Immature natural killer cell (primary cell): ENCODE measurements around the gene MYOF. TPM values are rescaled to one million over a fixed set of nuclear protein-coding genes. Genes with fewer than 3 reads are reported as not detected.
"Not testable (repeated sequence)": the region's sequence is repeated elsewhere in the genome, so short reads cannot be mapped to it uniquely, and the experiment has no call there.

Experiments
- DNase-seq, 3 donors: peaks; one replicate each; pipeline ENCODE4 v3.0.0; 2022; ENCODE audit warnings: mixed read lengths in 1 of 3
- H3K27ac Mint-ChIP-seq, 6 donors: one replicate each; pipeline ENCODE4 v1.8.0; 2020; ENCODE audit warnings: mixed read lengths in 6 of 6, mild to moderate bottlenecking in 5 of 6, inconsistent platforms in 4 of 6, moderate library complexity in 3 of 6
- H3K27me3 Mint-ChIP-seq, 3 donors: one replicate each; pipeline ENCODE4 v1.8.0; 2020 to 2021; ENCODE audit warnings: low read depth in 3 of 3, mild to moderate bottlenecking in 3 of 3, mixed read lengths in 3 of 3, moderate library complexity in 3 of 3, inconsistent platforms in 1 of 3
- H3K36me3 Mint-ChIP-seq, 3 donors: one replicate each; pipeline ENCODE4 v1.8.0; 2020; ENCODE audit warnings: mixed read lengths in 3 of 3, inconsistent platforms in 2 of 3, mild to moderate bottlenecking in 2 of 3
- H3K4me1 Mint-ChIP-seq, 2 donors: one replicate each; pipeline ENCODE4 v1.8.0; 2020; ENCODE audit warnings: inconsistent platforms in 2 of 2, mild to moderate bottlenecking in 2 of 2, mixed read lengths in 2 of 2, moderate library complexity in 1 of 2
- H3K4me3 Mint-ChIP-seq, 5 donors: one replicate each; pipeline ENCODE4 v1.8.0; 2020; ENCODE audit warnings: mild to moderate bottlenecking in 5 of 5, mixed read lengths in 5 of 5, inconsistent platforms in 3 of 5, moderate library complexity in 3 of 5
- H3K9me3 Mint-ChIP-seq, 6 donors: one replicate each; pipeline ENCODE4 v1.8.0; 2020; ENCODE audit warnings: mild to moderate bottlenecking in 6 of 6, mixed read lengths in 6 of 6, inconsistent platforms in 4 of 6, moderate library complexity in 3 of 6
- polyA plus RNA-seq, 3 donors: library from polyadenylated mRNA; unstranded; fragments of 300-500 nt; fragmentation: Illumina TruSeq; gene quantifications; one replicate each; pipeline ENCODE4 v1.2.3, GENCODE V29; 2021

The MYOF gene
- polyA plus RNA-seq, 3 donors from 2014 or later = 0.21 to 0.33 TPM; not detected in 1

- DNase-seq = no peak
- Mint-ChIP-seq H3K27ac (no peak overlapping the region), H3K4me3 (no peak overlapping the region), H3K9me3 (no peaks in the 10 kb centered on the region), H3K4me1 (no peaks in the 10 kb centered on the region), H3K27me3 (peaks cover 0 to 2% (median 0%) of the 10 kb centered on the region in 3 donors), H3K36me3 (no peaks in the 10 kb centered on the region)
These were observed 43.4 kb downstream of the MYOF start for GRCh38 chr10:93438613-93439253.

DNA sequence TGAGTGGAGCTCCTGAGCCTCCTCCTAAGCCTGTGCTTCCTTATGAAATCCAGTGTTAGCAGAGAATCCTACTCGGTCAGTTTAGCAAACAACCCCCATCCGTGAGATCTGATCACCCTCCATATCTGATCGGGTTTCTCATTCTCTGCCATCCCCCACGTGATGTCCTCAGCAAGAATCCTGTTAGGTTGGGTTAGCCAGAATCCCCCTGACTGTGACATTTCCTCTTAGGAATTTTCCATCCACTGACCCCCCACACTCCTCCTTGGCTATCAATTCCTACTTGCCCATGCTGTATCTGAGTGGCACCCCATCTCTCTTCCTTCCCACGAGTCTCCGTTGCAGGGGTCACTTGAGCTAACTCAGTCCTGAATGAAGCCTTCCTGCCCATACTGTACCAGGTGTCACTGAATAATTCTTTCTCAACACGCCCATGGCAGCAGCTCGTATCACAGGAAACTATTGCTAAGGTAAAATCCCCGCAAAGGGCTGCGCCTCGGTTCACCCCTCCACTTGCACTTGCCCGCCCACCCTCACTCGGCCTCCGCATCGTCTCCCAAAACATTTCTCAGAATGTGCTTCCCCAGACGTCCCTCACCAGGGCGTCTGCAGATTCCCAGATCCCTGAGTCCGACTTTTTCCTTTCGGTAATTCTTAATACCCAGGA is 44.1 kb downstream of the MYOF start:
- Mint-ChIP-seq H3K4me3 (no peak overlapping the region), H3K27me3 (peaks cover 0 to 2% (median under 1%) of the 10 kb centered on the region in 3 donors), H3K36me3 (no peaks in the 10 kb centered on the region), H3K27ac (no peak overlapping the region), H3K4me1 (no peaks in the 10 kb centered on the region), H3K9me3 (no peaks in the 10 kb centered on the region)
- DNase-seq = no peak

- H3K36me3 Mint-ChIP-seq = no peaks in the 10 kb centered on the region
- no peak for DNase-seq
- H3K27ac Mint-ChIP-seq = no peak overlapping the region
- H3K9me3 Mint-ChIP-seq = no peaks in the 10 kb centered on the region
- H3K4me3 Mint-ChIP-seq = no peak overlapping the region
- H3K4me1 Mint-ChIP-seq = no peaks in the 10 kb centered on the region
- peaks cover 0 to 2% (median 1%) of the 10 kb centered on the region in 3 donors for H3K27me3 Mint-ChIP-seq
These were observed 44.8 kb downstream of the MYOF start for GRCh38 chr10:93437086-93437945.

GRCh38 chr10:93436591-93437085 is 45.5 kb downstream of the MYOF start:
- DNase-seq = no peak
- H3K27ac Mint-ChIP-seq = no peak overlapping the region
- no peak overlapping the region for H3K4me3 Mint-ChIP-seq
- H3K4me1 Mint-ChIP-seq = no peaks in the 10 kb centered on the region
- no peaks in the 10 kb centered on the region for H3K9me3 Mint-ChIP-seq
- H3K36me3 Mint-ChIP-seq = no peaks in the 10 kb centered on the region
- peaks cover 0 to 2% (median 1%) of the 10 kb centered on the region in 3 donors for H3K27me3 Mint-ChIP-seq

DNA sequence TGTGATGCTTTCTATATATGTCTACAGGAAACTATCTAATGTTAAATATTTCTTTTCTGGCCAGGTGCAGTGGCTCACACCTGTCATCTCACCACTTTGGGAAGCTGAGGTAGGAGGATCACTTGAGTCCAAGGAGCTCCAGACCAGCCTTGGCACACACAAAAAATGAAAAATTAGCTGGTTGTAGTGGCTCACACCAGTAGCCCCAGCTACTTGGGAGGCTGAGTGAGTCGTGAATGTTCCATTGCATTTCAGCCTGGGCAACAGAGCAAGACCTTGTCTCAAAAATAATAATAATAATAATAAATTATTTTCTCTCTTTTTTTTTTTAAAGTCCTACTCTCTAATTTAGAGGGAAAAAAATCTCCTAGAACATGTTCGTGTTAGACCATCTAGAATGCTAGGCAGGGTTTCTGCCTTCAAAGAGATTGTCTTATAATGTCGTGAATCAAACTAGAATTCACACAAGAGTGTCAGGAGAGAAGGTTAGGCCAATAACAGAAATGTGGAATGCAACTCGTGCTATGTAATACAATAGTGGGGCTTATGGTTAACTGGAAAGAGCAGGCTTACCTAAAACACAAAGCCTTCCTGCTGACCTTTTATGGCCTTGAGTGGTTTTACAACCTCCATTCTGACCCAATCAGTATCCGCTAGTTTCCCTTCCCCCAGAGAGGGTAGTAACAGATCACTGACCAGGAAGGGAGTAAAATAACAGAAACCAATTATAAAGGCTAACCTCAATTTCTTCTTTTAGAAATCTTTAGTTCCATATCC is 46.3 kb downstream of the MYOF start:
- Mint-ChIP-seq H3K4me3 (no peak overlapping the region), H3K27me3 (peaks cover 0 to 2% (median 1%) of the 10 kb centered on the region in 3 donors), H3K4me1 (no peaks in the 10 kb centered on the region), H3K36me3 (no peaks in the 10 kb centered on the region), H3K27ac (no peak overlapping the region), H3K9me3 (no peaks in the 10 kb centered on the region)
- DNase-seq = no peak

- Mint-ChIP-seq H3K27me3 (peaks cover 0 to 2% (median 1%) of the 10 kb centered on the region in 3 donors), H3K27ac (no peak overlapping the region), H3K36me3 (no peaks in the 10 kb centered on the region), H3K9me3 (no peaks in the 10 kb centered on the region), H3K4me3 (no peak overlapping the region), H3K4me1 (no peaks in the 10 kb centered on the region)
- DNase-seq = no peak
These were observed 47.1 kb downstream of the MYOF start for GRCh38 chr10:93434991-93435491.

DNA sequence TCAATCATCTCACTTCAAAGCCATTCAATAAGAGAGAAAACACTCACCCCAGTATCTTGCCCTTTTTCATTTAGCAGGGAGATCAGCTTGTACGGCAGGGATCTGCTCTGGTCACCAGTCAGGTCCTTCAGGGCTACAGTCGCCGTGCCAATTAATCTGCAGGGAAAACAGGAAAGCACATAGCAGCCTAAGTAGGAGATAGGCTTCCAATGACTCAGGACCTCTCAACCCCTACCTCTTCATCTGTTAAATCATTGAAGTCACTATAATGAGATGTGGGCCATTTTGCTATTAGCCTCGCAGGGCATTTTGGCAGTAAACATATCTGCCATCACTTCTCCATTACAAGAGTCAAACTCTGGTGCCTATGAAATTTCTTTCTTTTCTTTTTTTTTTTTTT is 50.8 kb downstream of the MYOF start:
- no peak overlapping the region for H3K4me3 Mint-ChIP-seq
- H3K27ac Mint-ChIP-seq = no peak overlapping the region
- peaks cover 0 to 3% (median 1%) of the 10 kb centered on the region in 3 donors for H3K27me3 Mint-ChIP-seq
- H3K36me3 Mint-ChIP-seq = no peaks in the 10 kb centered on the region
- H3K9me3 Mint-ChIP-seq = no peaks in the 10 kb centered on the region
- DNase-seq = no peak
- no peaks in the 10 kb centered on the region for H3K4me1 Mint-ChIP-seq

DNA sequence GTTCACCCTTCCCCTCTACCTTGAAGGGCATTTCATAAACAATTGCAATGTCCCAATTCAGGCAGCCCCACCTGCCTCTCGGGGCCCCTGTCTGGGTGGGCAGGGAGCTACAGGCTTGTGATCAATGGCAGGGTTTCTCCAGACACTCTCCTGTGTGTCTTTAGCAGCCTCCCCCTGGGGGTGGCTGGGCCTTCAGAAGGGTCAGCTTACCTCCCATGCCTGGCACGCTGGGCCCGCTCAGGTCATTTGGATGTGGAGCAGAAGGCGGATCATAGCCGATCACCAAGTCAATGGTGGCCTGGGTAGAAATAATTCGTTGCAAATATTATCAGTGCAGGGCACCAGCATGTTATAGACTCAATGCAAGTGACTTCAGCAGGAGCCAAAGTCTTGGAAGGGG is 56.3 kb downstream of the MYOF start:
- H3K4me3 Mint-ChIP-seq = no peak overlapping the region
- no peaks in the 10 kb centered on the region for H3K9me3 Mint-ChIP-seq
- no peak for DNase-seq
- peaks cover 0 to 7% (median 4%) of the 10 kb centered on the region in 3 donors for H3K27me3 Mint-ChIP-seq
- no peaks in the 10 kb centered on the region for H3K36me3 Mint-ChIP-seq
- H3K4me1 Mint-ChIP-seq = no peaks in the 10 kb centered on the region
- H3K27ac Mint-ChIP-seq = no peak overlapping the region

DNA sequence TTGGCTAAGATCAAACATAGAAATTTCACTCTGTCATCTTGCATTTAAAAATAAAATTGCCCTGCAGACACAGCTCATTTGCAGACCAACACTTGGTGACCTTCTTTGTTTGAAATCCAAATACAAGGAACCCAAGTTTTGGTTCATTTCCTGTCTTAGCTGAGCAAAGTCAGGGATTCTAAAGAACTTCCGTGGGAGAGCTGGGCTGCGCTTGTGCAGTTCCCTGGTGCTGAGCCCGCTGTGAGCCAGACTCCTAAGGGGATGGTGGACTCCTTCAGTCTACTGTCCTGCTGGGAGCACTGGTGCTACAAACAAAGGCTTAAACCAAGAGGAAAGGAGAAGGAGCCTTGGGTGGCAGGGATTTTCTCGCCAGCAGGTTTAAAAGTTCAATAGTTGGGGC is 60.0 kb downstream of the MYOF start:
- H3K4me1 Mint-ChIP-seq = no peaks in the 10 kb centered on the region
- peaks cover 4 to 8% (median 6%) of the 10 kb centered on the region in 3 donors for H3K27me3 Mint-ChIP-seq
- H3K36me3 Mint-ChIP-seq = no peaks in the 10 kb centered on the region
- no peak for DNase-seq
- no peak overlapping the region for H3K27ac Mint-ChIP-seq
- no peaks in the 10 kb centered on the region for H3K9me3 Mint-ChIP-seq
- H3K4me3 Mint-ChIP-seq = no peak overlapping the region

- Mint-ChIP-seq H3K36me3 (no peaks in the 10 kb centered on the region), H3K4me3 (no peak overlapping the region), H3K9me3 (no peaks in the 10 kb centered on the region), H3K27me3 (peaks cover 4 to 8% (median 8%) of the 10 kb centered on the region in 3 donors), H3K27ac (no peak overlapping the region), H3K4me1 (no peaks in the 10 kb centered on the region)
- no peak for DNase-seq
These were observed 60.9 kb downstream of the MYOF start for GRCh38 chr10:93420944-93421825.

GRCh38 chr10:93420091-93420490 is 62.0 kb downstream of the MYOF start:
- Mint-ChIP-seq H3K4me3 (no peak overlapping the region), H3K36me3 (no peaks in the 10 kb centered on the region), H3K9me3 (no peaks in the 10 kb centered on the region), H3K4me1 (peaks cover 0 to 7% of the 10 kb centered on the region in 2 donors), H3K27ac (no peak overlapping the region), H3K27me3 (peaks cover 4 to 8% (median 8%) of the 10 kb centered on the region in 3 donors)
- no peak for DNase-seq

- not testable (repeated sequence) for DNase-seq, H3K4me3 Mint-ChIP-seq, H3K4me1 Mint-ChIP-seq, H3K27ac Mint-ChIP-seq, H3K36me3 Mint-ChIP-seq, H3K9me3 Mint-ChIP-seq
- H3K27me3 Mint-ChIP-seq = peaks cover 2 to 11% (median 6%) of the 10 kb centered on the region in 3 donors
These were observed 63.1 kb downstream of the MYOF start for GRCh38 chr10:93419016-93419415.
